Calu3 (cell line): ENCODE measurements around the gene MRPS12. TPM values are rescaled to one million over a fixed set of nuclear protein-coding genes. Genes with fewer than 3 reads are reported as not detected.
A peak's percentile ranks its signal among the peaks of the same experiment; 100 is the strongest.
"Not testable (repeated sequence)": the region's sequence is repeated elsewhere in the genome, so short reads cannot be mapped to it uniquely, and the experiment has no call there.

Experiments
- Bru-seq: library from RNA; stranded (reverse); fragments of 400-500 nt; gene quantifications from one replicate; lab custom pipeline; 2021; lab: Mats Ljungman, UMichigan
- BruChase-seq, 2 experiments: library from RNA; stranded (reverse); fragments of 400-500 nt; gene quantifications; one replicate each; lab custom pipeline; 2021; lab: Mats Ljungman, UMichigan
- BruUV-seq: library from RNA; stranded (reverse); fragments of 400-500 nt; replicated peaks from 2 replicates; lab custom pipeline; 2021; lab: Mats Ljungman, UMichigan
- CTCF ChIA-PET: fragments of 300-600 bp; sonication (Branson Sonifier 250); formaldehyde crosslinking; loops from one replicate; lab custom pipeline; 2022; ENCODE audit warnings: antibody characterized with exemption; lab: Charles Lee
- DNase-seq: peaks from one replicate; pipeline ENCODE4 v3.0.0; 2022
- H3K27ac Mint-ChIP-seq: one replicate; pipeline ENCODE4 v1.8.0; 2022; ENCODE audit warnings: mixed read lengths; ENCODE audit not compliant: unreplicated experiment
- H3K27me3 Mint-ChIP-seq: one replicate; pipeline ENCODE4 v1.8.0; 2022; ENCODE audit warnings: mixed read lengths; ENCODE audit not compliant: unreplicated experiment
- H3K36me3 Mint-ChIP-seq: one replicate; pipeline ENCODE4 v1.8.0; 2022; ENCODE audit warnings: mild to moderate bottlenecking, moderate library complexity, mixed read lengths; ENCODE audit not compliant: insufficient read depth, unreplicated experiment
- H3K4me1 Mint-ChIP-seq: one replicate; pipeline ENCODE4 v1.8.0; 2022; ENCODE audit warnings: mild to moderate bottlenecking, low read depth, mixed read lengths; ENCODE audit not compliant: unreplicated experiment
- H3K4me3 Mint-ChIP-seq: one replicate; pipeline ENCODE4 v1.8.0; 2022; ENCODE audit warnings: mild to moderate bottlenecking, low read depth, moderate library complexity, mixed read lengths; ENCODE audit not compliant: unreplicated experiment
- H3K9me3 Mint-ChIP-seq: one replicate; pipeline ENCODE4 v1.8.0; 2022; ENCODE audit warnings: low read depth, mixed read lengths; ENCODE audit not compliant: unreplicated experiment
- intact Hi-C: fragments of 100-400 bp; cut with micrococcal nuclease; formaldehyde crosslinking; loops from one replicate; pipeline ENCODE4 v1.10.0; 2022; ENCODE audit not compliant: unreplicated experiment
- long read RNA-seq: library from polyadenylated mRNA; stranded (forward); transcript quantifications from one replicate; pipeline ENCODE4 v2.0.0, GENCODE V29; 2022
- total RNA-seq: library from RNA; stranded (reverse); gene quantifications from 2 replicates; pipeline ENCODE4 v1.2.3, GENCODE V29; 2022
- TF ChIP-seq, protein P1 (sequence below): fragments of 200-600 bp; IDR thresholded peaks from one replicate; pipeline ENCODE4 v1.8.0; 2022; ENCODE audit warnings: antibody characterized with exemption; ENCODE audit not compliant: unreplicated experiment

MRPS12 gene
- total RNA-seq (73.1 and 88.2 TPM in 2 replicates), Bru-seq, nascent RNA (percentile 67 among the genes with signal in this experiment), BruChase-seq, experiment 1, labeled RNA remaining after a 6-hour chase (percentile 85 among the genes with signal in this experiment), BruChase-seq, experiment 2, labeled RNA remaining after a 2-hour chase (percentile 83 among the genes with signal in this experiment)
- long read RNA-seq, transcript MRPS12-202 (3 exons, 929 nt) = minor isoform, 26 of 178 reads
- long read RNA-seq, transcript MRPS12-203 (2 exons, 1,220 nt) = minor isoform, 21 of 178 reads
- long read RNA-seq, transcript MRPS12-201 (3 exons, 1,207 nt) = major isoform, 112 of 178 reads
- long read RNA-seq, partial matches to known transcripts = 0 of 178 reads
- long read RNA-seq, other reads (novel, unspliced or antisense) = 18 of 178 reads

DNA sequence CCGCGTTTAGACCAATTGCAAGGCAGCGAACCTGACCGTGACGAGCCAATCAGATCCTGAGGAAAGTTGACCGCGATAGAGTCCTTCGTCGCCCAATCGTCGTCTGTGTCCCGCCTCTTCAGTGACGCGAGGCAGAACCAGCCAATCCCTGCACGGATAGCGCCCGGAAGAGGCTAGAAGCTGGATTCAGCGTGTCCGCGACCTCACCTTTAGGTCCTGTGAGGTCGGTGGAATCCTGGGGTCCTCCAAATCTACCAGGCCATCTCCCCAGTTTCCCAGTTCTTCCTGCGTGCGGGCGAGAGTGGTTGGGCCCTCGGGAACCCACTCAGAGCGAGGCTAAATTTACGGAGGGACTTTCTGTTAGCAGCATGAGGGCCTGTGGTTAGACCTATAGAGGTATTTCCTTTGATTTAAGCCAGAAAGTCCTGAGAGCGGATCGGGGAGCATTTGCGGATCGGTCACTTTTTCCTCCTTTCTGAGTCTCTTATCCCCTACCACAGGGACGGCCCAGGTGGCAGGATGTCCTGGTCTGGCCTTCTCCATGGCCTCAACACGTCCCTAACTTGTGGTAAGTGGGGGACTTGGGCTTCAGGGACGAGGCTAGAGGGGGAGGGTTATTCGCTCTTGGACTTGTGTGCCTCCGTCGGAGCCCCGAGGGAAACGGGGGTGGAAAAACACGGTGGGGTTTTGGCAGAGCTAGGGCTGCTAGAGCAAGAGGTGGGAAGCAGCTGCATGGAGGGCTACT lies at the start of gene MRPS12:
TSS of gene MRPS12 (plus strand) at position 169 of the 745 bp plus-strand sequence. CDS start at position 520, 351 bp downstream.
- H3K27ac Mint-ChIP-seq = peak within 1 kb of the TSS; percentile 93
- TF ChIP-seq, protein P1, sequence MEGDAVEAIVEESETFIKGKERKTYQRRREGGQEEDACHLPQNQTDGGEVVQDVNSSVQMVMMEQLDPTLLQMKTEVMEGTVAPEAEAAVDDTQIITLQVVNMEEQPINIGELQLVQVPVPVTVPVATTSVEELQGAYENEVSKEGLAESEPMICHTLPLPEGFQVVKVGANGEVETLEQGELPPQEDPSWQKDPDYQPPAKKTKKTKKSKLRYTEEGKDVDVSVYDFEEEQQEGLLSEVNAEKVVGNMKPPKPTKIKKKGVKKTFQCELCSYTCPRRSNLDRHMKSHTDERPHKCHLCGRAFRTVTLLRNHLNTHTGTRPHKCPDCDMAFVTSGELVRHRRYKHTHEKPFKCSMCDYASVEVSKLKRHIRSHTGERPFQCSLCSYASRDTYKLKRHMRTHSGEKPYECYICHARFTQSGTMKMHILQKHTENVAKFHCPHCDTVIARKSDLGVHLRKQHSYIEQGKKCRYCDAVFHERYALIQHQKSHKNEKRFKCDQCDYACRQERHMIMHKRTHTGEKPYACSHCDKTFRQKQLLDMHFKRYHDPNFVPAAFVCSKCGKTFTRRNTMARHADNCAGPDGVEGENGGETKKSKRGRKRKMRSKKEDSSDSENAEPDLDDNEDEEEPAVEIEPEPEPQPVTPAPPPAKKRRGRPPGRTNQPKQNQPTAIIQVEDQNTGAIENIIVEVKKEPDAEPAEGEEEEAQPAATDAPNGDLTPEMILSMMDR = no peak
- peaks cover 23% of the 10 kb centered on the region for H3K4me1 Mint-ChIP-seq
- BruUV-seq = TSS peak; percentile 84
- peak within 1 kb of the TSS; percentile 98 for H3K4me3 Mint-ChIP-seq
- H3K36me3 Mint-ChIP-seq = peaks cover 77% of the 10 kb centered on the region
- no peaks in the 10 kb centered on the region for H3K27me3 Mint-ChIP-seq
- DNase-seq = peak; percentile 98
- CTCF ChIA-PET = interaction anchor here (0.5 to 1.9 kb wide), 19 partner anchors 14 to 543 kb away, joined by 3 to 20 read pairs (median 5); partner anchors contain the start of genes ECH1, FAM98C, NFKBIB and RINL
- peaks cover 2% of the 10 kb centered on the region for H3K9me3 Mint-ChIP-seq
- intact Hi-C loops = loop anchor here (1.0 to 10.0 kb wide), 4 partner anchors 81 to 529 kb away; partner anchors contain the start of gene FAM98C

GRCh38 chr19:38883286-38883685 lies 47.5 kb upstream of the MRPS12 start:
- Mint-ChIP-seq H3K27ac (no peak overlapping the region), H3K4me3 (no peak overlapping the region), H3K36me3 (peaks cover 15% of the 10 kb centered on the region), H3K27me3 (no peaks in the 10 kb centered on the region), H3K9me3 (no peaks in the 10 kb centered on the region), H3K4me1 (no peaks in the 10 kb centered on the region)
- intact Hi-C loops = no loop called here
- TF ChIP-seq, protein P1 = no peak
- no TSS peak for BruUV-seq
- CTCF ChIA-PET = no interaction called here
- DNase-seq = no peak

- DNase-seq, H3K9me3 Mint-ChIP-seq, CTCF ChIA-PET, H3K4me1 Mint-ChIP-seq, H3K27ac Mint-ChIP-seq, H3K4me3 Mint-ChIP-seq, H3K27me3 Mint-ChIP-seq, BruUV-seq: not testable (repeated sequence)
- intact Hi-C loops = loop anchor here (5.0 kb wide), 1 partner anchor 32 kb away; no protein-coding TSS in a partner anchor
- peaks cover 11% of the 10 kb centered on the region for H3K36me3 Mint-ChIP-seq
Measured at GRCh38 chr19:38884691-38885090, 46.1 kb upstream of the MRPS12 start.

DNA sequence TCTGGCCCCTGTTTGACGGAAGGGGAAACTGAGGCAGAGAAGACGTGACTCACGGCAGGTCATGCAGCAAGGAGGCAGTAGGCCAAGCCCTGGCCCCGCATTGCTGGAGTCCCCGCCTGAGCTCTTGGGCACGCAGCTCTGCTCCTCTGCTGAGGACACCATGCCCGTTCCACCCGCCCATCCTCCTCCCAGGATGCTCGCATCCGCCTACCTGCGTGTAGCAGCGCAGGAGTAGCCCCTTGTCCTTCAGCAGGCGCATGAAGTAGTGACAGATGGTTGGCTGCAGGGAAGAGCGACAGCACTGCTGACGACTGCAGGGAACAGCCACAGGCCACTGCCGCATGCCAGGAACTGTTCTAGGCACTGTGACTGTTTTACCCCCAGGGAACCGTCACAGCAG lies 41.9 kb upstream of the MRPS12 start:
- H3K4me3 Mint-ChIP-seq = no peak overlapping the region
- CTCF ChIA-PET = interaction anchor here (0.7 to 1.7 kb wide), 3 partner anchors 36 to 486 kb away, joined by 3 to 7 read pairs (median 3); partner anchors contain the start of gene FAM98C
- H3K36me3 Mint-ChIP-seq = peaks cover 3% of the 10 kb centered on the region
- no TSS peak for BruUV-seq
- TF ChIP-seq, protein P1 = no peak
- no peak overlapping the region for H3K27ac Mint-ChIP-seq
- H3K27me3 Mint-ChIP-seq = no peaks in the 10 kb centered on the region
- H3K4me1 Mint-ChIP-seq = no peaks in the 10 kb centered on the region
- H3K9me3 Mint-ChIP-seq = no peaks in the 10 kb centered on the region
- intact Hi-C loops = loop anchor here (5.0 kb wide), 1 partner anchor 37 kb away; no protein-coding TSS in a partner anchor
- DNase-seq = no peak
